B cell (primary cell): ENCODE measurements around the gene GATAD2B. TPM values are rescaled to one million over a fixed set of nuclear protein-coding genes. Genes with fewer than 3 reads are reported as not detected.
A peak's percentile ranks its signal among the peaks of the same experiment; 100 is the strongest.

Experiments used
- ATAC-seq: fragments of 200-7000 bp; cut with Tn5 transposase; one replicate; pipeline ENCODE4 v1.10.0; 2021; ENCODE audit warnings: low read depth, mild to moderate bottlenecking, moderate number of reproducible peaks, moderate library complexity
- CTCF ChIA-PET: fragments of 350-600 bp; sonication (Branson Sonifier 250); formaldehyde crosslinking; loops from one replicate; lab custom pipeline; 2021; ENCODE audit warnings: antibody characterized with exemption, inconsistent platforms; lab: Charles Lee
- POLR2A ChIA-PET: fragments of 350-600 bp; sonication (Branson Sonifier 250); formaldehyde crosslinking; loops from one replicate; lab custom pipeline; 2021; ENCODE audit warnings: antibody characterized with exemption; lab: Charles Lee
- DNase-seq: peaks from one replicate; pipeline ENCODE4 v3.0.0; 2013
- H2AFZ ChIP-seq: 2 replicates; pipeline ENCODE4 v1.6.1; 2012; ENCODE audit warnings: mild to moderate bottlenecking, low read depth, low read length; ENCODE audit not compliant: insufficient read depth, poor library complexity, severe bottlenecking
- H3K27ac ChIP-seq, 2 donors: 1 replicate in 1 of 2; 2 replicates in 1 of 2; pipeline ENCODE4 v1.5.1; 2012 to 2013; ENCODE audit warnings: low read length in 2 of 2, mild to moderate bottlenecking in 2 of 2, moderate library complexity in 1 of 2
- H3K27me3 ChIP-seq, 4 experiments: fragments of 200-600 bp in 1 of 4; sonication (generic) in 1 of 4; replicated peaks in 1 of 4; 1 replicate in 2 of 4; 2 replicates in 2 of 4; pipeline versions ENCODE4 v1.6.1 to v1.7.0; 2013 to 2016; ENCODE audit warnings: low read length in 3 of 4, mild to moderate bottlenecking in 2 of 4, mixed read lengths in 1 of 4, moderate library complexity in 1 of 4; ENCODE audit not compliant: insufficient read depth in 4 of 4, control insufficient read depth in 3 of 4; ENCODE audit errors: control extremely low read depth in 1 of 4
- H3K36me3 ChIP-seq, 2 experiments: replicated peaks in 1 of 2; 1 replicate in 1 of 2; 2 replicates in 1 of 2; pipeline versions ENCODE4 v1.6.1 to v1.7.1; 2013; ENCODE audit warnings: low read length in 1 of 2; ENCODE audit not compliant: insufficient read depth in 2 of 2, control insufficient read depth in 1 of 2; ENCODE audit errors: control extremely low read depth in 1 of 2, extremely low read depth in 1 of 2
- H3K4me1 ChIP-seq, 2 donors: fragments of 200-600 bp in 1 of 2; sonication (generic) in 1 of 2; 1 replicate in 1 of 2; 2 replicates in 1 of 2; pipeline versions ENCODE4 v1.5.1 to v1.6.1; 2013 to 2017; ENCODE audit warnings: low read length in 2 of 2; ENCODE audit not compliant: control insufficient read depth in 2 of 2, insufficient read depth in 2 of 2
- H3K4me2 ChIP-seq: replicated peaks from 2 replicates; pipeline ENCODE3; 2012; ENCODE audit warnings: mild to moderate bottlenecking, low read depth, low read length; ENCODE audit not compliant: poor library complexity, severe bottlenecking
- H3K4me3 ChIP-seq, 5 experiments: fragments of 200-600 bp in 1 of 5; sonication (generic) in 1 of 5; 1 replicate in 3 of 5; 2 replicates in 2 of 5; pipeline versions ENCODE4 v1.5.1 to v1.7.0; 2011 to 2016; ENCODE audit warnings: low read length in 4 of 5, mild to moderate bottlenecking in 4 of 5, low read depth in 2 of 5, control low read depth in 1 of 5, moderate library complexity in 1 of 5; ENCODE audit not compliant: insufficient read depth in 1 of 5; ENCODE audit errors: control extremely low read depth in 1 of 5, extremely low read depth in 1 of 5
- H3K79me2 ChIP-seq: fragments of 200-600 bp; sonication (generic); one replicate; pipeline ENCODE4 v1.6.0; 2016; ENCODE audit warnings: low read length; ENCODE audit not compliant: control insufficient read depth, insufficient read depth
- H3K9ac ChIP-seq: fragments of 200-600 bp; sonication (generic); 2 replicates; pipeline ENCODE4 v1.6.1; 2017; ENCODE audit warnings: mild to moderate bottlenecking, low read length, moderate library complexity
- H3K9me3 ChIP-seq, 3 donors: one replicate each; pipeline versions ENCODE4 v1.6.1 to v1.7.1; 2013; ENCODE audit warnings: low read length in 2 of 3; ENCODE audit not compliant: control insufficient read depth in 2 of 3, insufficient read depth in 1 of 3; ENCODE audit errors: control extremely low read depth in 1 of 3
- H4K20me1 ChIP-seq: 2 replicates; pipeline ENCODE4 v1.6.0; 2012; ENCODE audit warnings: mild to moderate bottlenecking, low read length; ENCODE audit not compliant: insufficient read depth, control insufficient read depth, poor library complexity, severe bottlenecking
- H3K27ac Mint-ChIP-seq: one replicate; pipeline ENCODE4 v1.8.0; 2021; ENCODE audit warnings: mixed read lengths
- H3K27me3 Mint-ChIP-seq: one replicate; pipeline ENCODE4 v1.8.0; 2021; ENCODE audit warnings: mixed read lengths
- H3K4me1 Mint-ChIP-seq: one replicate; pipeline ENCODE4 v1.8.0; 2021; ENCODE audit warnings: mixed read lengths
- H3K4me3 Mint-ChIP-seq: one replicate; pipeline ENCODE4 v1.8.0; 2021; ENCODE audit warnings: mixed read lengths
- H3K9me3 Mint-ChIP-seq: one replicate; pipeline ENCODE4 v1.8.0; 2022; ENCODE audit warnings: mixed read lengths; ENCODE audit not compliant: insufficient read depth
- EZH2 ChIP-seq: IDR thresholded peaks from 2 replicates; pipeline ENCODE4 v1.6.1; 2012; ENCODE audit warnings: borderline replicate concordance, low read depth, mild to moderate bottlenecking, moderate library complexity, low read length; ENCODE audit not compliant: insufficient read depth, poor library complexity, severe bottlenecking
- WGBS: methylation state at CpG from one replicate; pipeline ENCODE4 v1.1.5; 2013; ENCODE audit warnings: missing lambda C conversion rate; ENCODE audit not compliant: insufficient coverage; 5-methylcytosine and 5-hydroxymethylcytosine counted together
- intact Hi-C: fragments of 100-400 bp; cut with micrococcal nuclease; formaldehyde crosslinking; loops from one replicate; pipeline ENCODE4 v1.10.0; 2022
- polyA plus RNA-seq: library from polyadenylated mRNA; depleted of rRNA; stranded (reverse); fragments of >200 nt; gene quantifications from 2 replicates; pipeline ENCODE4 v1.2.3, GENCODE V29; 2012
- total RNA-seq, 2 donors: library from RNA; stranded (reverse); fragments of 120-200 nt in 1 of 2; gene quantifications; 1 replicate in 1 of 2; 2 replicates in 1 of 2; pipeline versions ENCODE4 v1.2.3 to v1.2.4, GENCODE V29; 2013 to 2022
- TF ChIP-seq, protein P1 (sequence below): fragments of 200-600 bp; IDR thresholded peaks from one replicate; pipeline ENCODE4 v1.8.0; 2022; ENCODE audit warnings: antibody characterized with exemption, mild to moderate bottlenecking

GATAD2B gene
- total and polyA plus RNA-seq, 2 donors (not counting 1 experiment from before 2014, with no cell fraction given), result 16.7 to 105 TPM

- Histone ChIP-seq H3K79me2 (no peaks in the 10 kb centered on the region), H3K27ac (peak overlapping the region; percentile 91 to 92), H3K4me2 (peak overlapping the region; percentile 75), H2AFZ (peak overlapping the region; percentile 83), H3K9me3 (no peaks in the 10 kb centered on the region), H3K4me1 (peaks cover 28 to 45% of the 10 kb centered on the region in 2 donors), H3K9ac (peak overlapping the region; percentile 60), H3K27me3 (no peaks in the 10 kb centered on the region), H4K20me1 (no peaks in the 10 kb centered on the region), H3K4me3 (peak overlapping the region in 1 of 5 experiments; percentile 10), H3K36me3 (no peaks in the 10 kb centered on the region)
- POLR2A ChIA-PET, result interaction anchor here (0.6 to 4.8 kb wide), 4 partner anchors 174 to 206 kb away, joined by 3 to 19 read pairs (median 4); partner anchors contain the start of genes RPS27 and SLC39A1
- Mint-ChIP-seq H3K4me3 (peak overlapping the region; percentile 59), H3K27ac (peak overlapping the region; percentile 95), H3K27me3 (no peaks in the 10 kb centered on the region), H3K4me1 (peaks cover 43% of the 10 kb centered on the region), H3K9me3 (no peaks in the 10 kb centered on the region)
- ATAC-seq, result no peak
- DNase-seq, result no peak
- intact Hi-C loops, result loop anchor here (2.0 to 5.0 kb wide), 3 partner anchors 15 to 62 kb away; partner anchors contain the start of genes INTS3 and SLC27A3
- TF ChIP-seq, protein P1, sequence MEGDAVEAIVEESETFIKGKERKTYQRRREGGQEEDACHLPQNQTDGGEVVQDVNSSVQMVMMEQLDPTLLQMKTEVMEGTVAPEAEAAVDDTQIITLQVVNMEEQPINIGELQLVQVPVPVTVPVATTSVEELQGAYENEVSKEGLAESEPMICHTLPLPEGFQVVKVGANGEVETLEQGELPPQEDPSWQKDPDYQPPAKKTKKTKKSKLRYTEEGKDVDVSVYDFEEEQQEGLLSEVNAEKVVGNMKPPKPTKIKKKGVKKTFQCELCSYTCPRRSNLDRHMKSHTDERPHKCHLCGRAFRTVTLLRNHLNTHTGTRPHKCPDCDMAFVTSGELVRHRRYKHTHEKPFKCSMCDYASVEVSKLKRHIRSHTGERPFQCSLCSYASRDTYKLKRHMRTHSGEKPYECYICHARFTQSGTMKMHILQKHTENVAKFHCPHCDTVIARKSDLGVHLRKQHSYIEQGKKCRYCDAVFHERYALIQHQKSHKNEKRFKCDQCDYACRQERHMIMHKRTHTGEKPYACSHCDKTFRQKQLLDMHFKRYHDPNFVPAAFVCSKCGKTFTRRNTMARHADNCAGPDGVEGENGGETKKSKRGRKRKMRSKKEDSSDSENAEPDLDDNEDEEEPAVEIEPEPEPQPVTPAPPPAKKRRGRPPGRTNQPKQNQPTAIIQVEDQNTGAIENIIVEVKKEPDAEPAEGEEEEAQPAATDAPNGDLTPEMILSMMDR, result no peak
- no peak for TF ChIP-seq EZH2
- CTCF ChIA-PET, result interaction anchor here (1.0 to 2.8 kb wide), 2 partner anchors 171 to 201 kb away, joined by 3 to 9 read pairs; partner anchors contain the start of gene RPS27
- 44% methylated on average over 22 of the region's 22 CpGs for WGBS
Measured at GRCh38 chr1:153789478-153790034, 133.2 kb downstream of the GATAD2B start.
